Measurements from ENCODE around the gene ELFN1.

ELFN1 gene

DNA sequence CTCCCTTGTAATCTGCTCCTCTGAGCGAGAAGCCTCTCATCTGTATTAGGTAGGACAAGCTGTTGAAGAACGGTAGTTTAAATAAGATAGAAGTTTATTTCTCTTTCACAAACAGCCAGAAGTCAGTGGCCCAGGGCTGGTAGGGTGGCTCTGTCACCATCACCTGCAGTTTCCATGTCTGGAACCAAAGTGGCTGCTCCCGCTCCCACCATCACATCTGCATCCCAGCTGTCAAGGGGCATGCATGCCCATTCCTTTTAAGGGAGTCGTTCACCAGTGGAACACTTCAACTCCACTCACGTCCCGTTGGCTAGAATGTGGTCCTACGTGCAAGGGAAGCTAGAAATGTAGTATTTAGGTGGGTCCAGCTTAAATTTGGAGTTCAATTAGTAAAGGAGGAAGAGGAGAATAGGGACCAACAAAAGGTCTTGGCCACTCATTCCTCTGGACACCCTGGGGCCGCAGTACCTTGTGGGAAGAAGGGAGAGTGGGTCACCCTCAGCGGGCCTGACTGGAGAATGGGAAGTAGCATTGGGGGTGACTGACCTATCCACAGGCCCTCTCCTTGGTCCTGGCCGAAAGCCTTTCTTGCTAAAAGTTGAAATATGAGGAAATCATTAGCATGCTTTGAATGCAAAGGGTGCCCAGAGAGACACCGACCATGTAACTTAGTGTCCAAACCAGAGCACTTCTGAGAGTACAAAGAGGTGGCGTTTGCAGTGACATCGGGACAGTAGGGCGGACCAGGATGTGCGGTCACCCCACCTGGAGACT lies 48.0 kb downstream of the ELFN1 start:
- TF ChIP-seq, protein P1, sequence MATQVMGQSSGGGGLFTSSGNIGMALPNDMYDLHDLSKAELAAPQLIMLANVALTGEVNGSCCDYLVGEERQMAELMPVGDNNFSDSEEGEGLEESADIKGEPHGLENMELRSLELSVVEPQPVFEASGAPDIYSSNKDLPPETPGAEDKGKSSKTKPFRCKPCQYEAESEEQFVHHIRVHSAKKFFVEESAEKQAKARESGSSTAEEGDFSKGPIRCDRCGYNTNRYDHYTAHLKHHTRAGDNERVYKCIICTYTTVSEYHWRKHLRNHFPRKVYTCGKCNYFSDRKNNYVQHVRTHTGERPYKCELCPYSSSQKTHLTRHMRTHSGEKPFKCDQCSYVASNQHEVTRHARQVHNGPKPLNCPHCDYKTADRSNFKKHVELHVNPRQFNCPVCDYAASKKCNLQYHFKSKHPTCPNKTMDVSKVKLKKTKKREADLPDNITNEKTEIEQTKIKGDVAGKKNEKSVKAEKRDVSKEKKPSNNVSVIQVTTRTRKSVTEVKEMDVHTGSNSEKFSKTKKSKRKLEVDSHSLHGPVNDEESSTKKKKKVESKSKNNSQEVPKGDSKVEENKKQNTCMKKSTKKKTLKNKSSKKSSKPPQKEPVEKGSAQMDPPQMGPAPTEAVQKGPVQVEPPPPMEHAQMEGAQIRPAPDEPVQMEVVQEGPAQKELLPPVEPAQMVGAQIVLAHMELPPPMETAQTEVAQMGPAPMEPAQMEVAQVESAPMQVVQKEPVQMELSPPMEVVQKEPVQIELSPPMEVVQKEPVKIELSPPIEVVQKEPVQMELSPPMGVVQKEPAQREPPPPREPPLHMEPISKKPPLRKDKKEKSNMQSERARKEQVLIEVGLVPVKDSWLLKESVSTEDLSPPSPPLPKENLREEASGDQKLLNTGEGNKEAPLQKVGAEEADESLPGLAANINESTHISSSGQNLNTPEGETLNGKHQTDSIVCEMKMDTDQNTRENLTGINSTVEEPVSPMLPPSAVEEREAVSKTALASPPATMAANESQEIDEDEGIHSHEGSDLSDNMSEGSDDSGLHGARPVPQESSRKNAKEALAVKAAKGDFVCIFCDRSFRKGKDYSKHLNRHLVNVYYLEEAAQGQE (IDR thresholded peaks at IDR 0.05; ENCODE audit: insufficient read depth in 1 of 2, low read depth in 2 of 2, low read length in 2 of 2): 0 out of 4 replicates have a peak, but pooled peaks of 1 of the 2 experiments have one; percentile 19
- TF ChIP-seq TAF1 (IDR thresholded peaks at IDR 0.05; ENCODE audit: borderline replicate concordance, insufficient read depth, low read length): no peak

DNA sequence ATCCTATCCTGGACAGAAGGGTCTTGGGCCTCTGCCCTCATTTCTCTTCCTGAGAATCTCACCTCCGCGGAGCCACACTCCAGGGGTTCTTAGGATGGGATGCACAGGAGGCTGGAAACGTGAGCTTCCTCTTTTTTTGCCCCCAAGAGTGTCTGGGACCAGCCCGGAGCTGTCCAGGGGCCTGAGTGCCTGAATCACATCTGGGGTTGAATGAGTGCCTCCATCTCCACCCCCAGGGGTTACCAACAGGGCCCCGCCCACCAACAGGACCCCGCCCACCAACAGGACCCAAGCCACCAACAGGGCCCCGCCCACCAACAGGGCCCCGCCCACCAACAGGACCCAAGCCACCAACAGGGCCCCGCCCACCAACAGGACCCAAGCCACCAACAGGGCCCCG lies 48.8 kb downstream of the ELFN1 start:
- TF ChIP-seq, protein P1 (IDR thresholded peaks at IDR 0.05; ENCODE audit: insufficient read depth in 1 of 2, low read depth in 2 of 2, low read length in 2 of 2): peak; percentile 17 to 68; a peak in 2 of 4 replicates

DNA sequence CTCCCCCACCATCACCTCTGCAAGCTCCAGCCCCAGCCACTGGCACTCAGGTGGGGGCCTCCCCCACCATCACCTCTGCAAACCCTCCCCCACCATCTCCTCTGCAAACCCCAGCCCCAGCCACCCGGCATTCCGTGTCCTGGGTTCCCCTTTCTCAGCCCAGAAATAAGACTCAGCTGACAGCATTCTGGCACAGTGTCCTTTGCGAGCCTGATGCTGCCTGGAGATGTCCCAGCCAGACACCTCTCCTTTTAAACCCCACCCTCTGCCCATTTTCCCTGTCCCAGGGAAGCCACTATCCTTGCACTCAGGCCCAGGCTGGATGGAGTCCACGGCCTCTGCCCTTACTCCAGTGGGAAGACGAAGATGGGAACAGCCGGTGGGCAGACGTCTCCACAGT lies 49.8 kb downstream of the ELFN1 start:
- TF ChIP-seq, protein P1 (IDR thresholded peaks at IDR 0.05; ENCODE audit: insufficient read depth in 1 of 2, low read depth in 2 of 2, low read length in 2 of 2): no peak
- TF ChIP-seq POLR2AphosphoS5 (IDR thresholded peaks at IDR 0.05; ENCODE audit: low read depth, low read length) (no peak), TAF1 (IDR thresholded peaks at IDR 0.05; ENCODE audit: borderline replicate concordance, insufficient read depth, low read length) (no peak), FOXP2 (optimal IDR thresholded peaks at IDR 0.05; ENCODE audit: borderline replicate concordance, extremely low read depth, extremely low read length, insufficient read depth) (no peak), SIN3A (IDR thresholded peaks at IDR 0.05; ENCODE audit: borderline replicate concordance, insufficient read depth, low read length) (no peak)

DNA sequence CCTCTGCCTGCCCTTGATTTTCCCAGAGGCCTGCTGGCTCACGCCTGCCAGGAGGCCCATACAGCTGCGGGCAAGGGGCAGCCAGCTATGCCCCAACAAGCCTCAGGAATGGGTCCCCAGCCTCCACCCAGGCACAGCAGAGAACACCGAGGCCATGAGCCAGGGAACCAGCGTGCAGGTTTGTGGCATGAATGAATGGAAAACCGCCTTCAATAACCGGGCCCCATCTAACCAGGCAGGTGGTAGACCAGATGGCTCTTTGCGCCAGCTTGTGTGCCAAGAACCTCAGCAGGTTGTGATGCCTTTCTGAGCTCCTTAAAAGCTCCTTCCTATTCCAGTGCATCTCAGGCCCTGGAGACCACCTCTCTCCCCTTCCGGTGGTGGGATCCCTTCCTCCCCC lies 50.2 kb downstream of the ELFN1 start:
- TF ChIP-seq SIN3A (IDR thresholded peaks at IDR 0.05; ENCODE audit: borderline replicate concordance, insufficient read depth, low read length) (no peak), POLR2AphosphoS5 (IDR thresholded peaks at IDR 0.05; ENCODE audit: low read depth, low read length) (no peak), FOXP2 (optimal IDR thresholded peaks at IDR 0.05; ENCODE audit: borderline replicate concordance, extremely low read depth, extremely low read length, insufficient read depth) (no peak), TAF1 (IDR thresholded peaks at IDR 0.05; ENCODE audit: borderline replicate concordance, insufficient read depth, low read length) (no peak)
- TF ChIP-seq, protein P1 (IDR thresholded peaks at IDR 0.05; ENCODE audit: insufficient read depth in 1 of 2, low read depth in 2 of 2, low read length in 2 of 2): no peak

DNA sequence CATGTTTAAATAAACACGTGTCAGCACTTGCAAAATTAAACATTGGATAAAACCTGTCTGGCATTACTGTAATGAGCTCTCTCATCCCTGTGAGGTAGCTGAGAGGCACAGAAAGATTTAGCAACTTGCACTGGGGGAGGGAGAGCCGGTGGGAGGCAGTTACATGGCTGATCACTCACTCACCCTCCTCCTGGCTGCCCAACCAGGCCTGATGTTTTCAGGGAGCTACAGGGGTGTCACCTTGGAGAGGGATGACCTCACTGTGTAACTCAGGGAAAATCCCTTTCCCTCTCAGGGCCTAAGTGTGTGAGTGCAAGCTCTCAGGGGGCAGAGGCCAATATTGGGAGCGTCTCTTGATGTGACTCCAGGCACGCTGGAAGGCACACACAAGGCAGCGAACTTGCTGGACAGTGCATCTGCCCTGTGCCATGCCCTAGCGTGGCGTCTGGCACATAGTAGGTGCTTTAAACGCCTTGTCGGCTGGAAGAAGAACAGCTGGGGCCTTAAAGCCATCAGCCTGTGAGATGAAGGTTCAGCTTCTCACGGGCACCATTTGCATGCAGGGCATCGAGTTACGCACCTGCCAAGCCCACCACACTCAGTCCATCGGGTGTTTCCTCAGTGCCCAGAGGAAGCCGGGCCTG lies 51.1 kb downstream of the ELFN1 start:
- TF ChIP-seq POLR2AphosphoS5 (IDR thresholded peaks at IDR 0.05; ENCODE audit: low read depth, low read length): no peak
